HepG2 (cell line): ENCODE results near the gene MASP1. TPM values are rescaled to one million over a fixed set of nuclear protein-coding genes. Genes with fewer than 3 reads are reported as not detected.

Source experiments
- ARID2 ChIP-seq: sonication (generic); formaldehyde crosslinking; IDR thresholded peaks from 2 replicates; pipeline ENCODE4 v1.8.1; 2022; ENCODE audit warnings: mild to moderate bottlenecking, missing genetic modification reagents, borderline replicate concordance
- CHD4 ChIP-seq: fragments of 200-600 bp; sonication (generic); IDR thresholded peaks from 2 replicates; pipeline ENCODE4 v1.7.0; 2017; ENCODE audit warnings: mild to moderate bottlenecking, low read length, borderline replicate concordance
- FUBP1 ChIP-seq: sonication (generic); formaldehyde crosslinking; IDR thresholded peaks from 2 replicates; pipeline ENCODE4 v1.5.1; 2020; ENCODE audit warnings: missing genetic modification reagents, mild to moderate bottlenecking, borderline replicate concordance
- GLI4 ChIP-seq: sonication (generic); formaldehyde crosslinking; IDR thresholded peaks from 2 replicates; pipeline ENCODE4 v1.5.1; 2020; ENCODE audit warnings: missing genetic modification reagents, mild to moderate bottlenecking, moderate library complexity, borderline replicate concordance
- NFKB2 ChIP-seq: sonication (generic); formaldehyde crosslinking; IDR thresholded peaks from 2 replicates; pipeline ENCODE4 v1.4.0; 2020; ENCODE audit warnings: missing genetic modification reagents, borderline replicate concordance
- NFKBIZ ChIP-seq: IDR thresholded peaks from 2 replicates; pipeline ENCODE4 v1.6.1; 2018; ENCODE audit warnings: missing genetic modification reagents, missing compliant biosample characterization
- NFRKB ChIP-seq: fragments of 450-650 bp; IDR thresholded peaks from 2 replicates; pipeline ENCODE4 v1.6.1; 2017
- NFYB ChIP-seq: sonication (generic); formaldehyde crosslinking; IDR thresholded peaks from 2 replicates; pipeline ENCODE4 v1.4.0; 2020; ENCODE audit warnings: missing genetic modification reagents
- PCBP1 ChIP-seq: fragments of 200-400 bp; formaldehyde crosslinking; IDR thresholded peaks from 2 replicates; pipeline ENCODE4 v1.6.1; 2017; ENCODE audit warnings: mild to moderate bottlenecking, low read depth, low read length, borderline replicate concordance
- POLR2AphosphoS2 ChIP-seq: IDR thresholded peaks from 2 replicates; pipeline ENCODE4 v1.6.1; 2011; ENCODE audit warnings: low read depth, low read length, improper control_type of control experiment
- RAD21 ChIP-seq: fragments of 450-650 bp; formaldehyde crosslinking; IDR thresholded peaks from 2 replicates; pipeline ENCODE4 v1.5.0; 2020; ENCODE audit warnings: mild to moderate bottlenecking
- ZNF318 ChIP-seq: sonication (generic); formaldehyde crosslinking; IDR thresholded peaks from 2 replicates; pipeline ENCODE4 v1.4.0; 2020; ENCODE audit warnings: mild to moderate bottlenecking, missing genetic modification reagents
- ZNF670 ChIP-seq: sonication (generic); formaldehyde crosslinking; IDR thresholded peaks from 2 replicates; pipeline ENCODE4 v1.8.0; 2022; ENCODE audit warnings: mild to moderate bottlenecking, missing genetic modification reagents, borderline replicate concordance
- polyA plus RNA-seq, 8 experiments: library from polyadenylated mRNA; depleted of rRNA in 3 of 8; stranded (reverse) in 7 of 8; unstranded in 1 of 8; fragments of >200 nt; fragmentation: Illumina TruSeq in 4 of 8; extraction: Trizol in 4 of 8; gene quantifications; 2 replicates each; pipeline versions ENCODE4 v1.2.1 to v1.2.3, GENCODE V29; 2011 to 2016; ENCODE audit warnings: low read depth in 4 of 8, missing spikeins in 1 of 8, mixed read lengths in 1 of 8; ENCODE audit not compliant: insufficient read depth in 1 of 8
- total RNA-seq, 5 experiments: library from RNA; depleted of rRNA; stranded (reverse); fragments of >200 nt; fragmentation: Illumina TruSeq; extraction: Trizol; gene quantifications; 2 replicates each; pipeline ENCODE4 v1.2.3, GENCODE V29; 2016; ENCODE audit warnings: low read depth in 1 of 5

The MASP1 gene
- total and polyA plus RNA-seq, 2 of the 13 experiments (the other 11 are each of a cell fraction or from before 2014, with no cell fraction given), result 10.8 to 56.0 TPM

GRCh38 chr3:187286467-187287059, 5.0 kb downstream of the MASP1 start (continued):
- TF ChIP-seq ZNF318 (CRISPR knock-in tag), result no peak
- no peak for TF ChIP-seq ZNF670 (CRISPR knock-in tag)
- no peak for TF ChIP-seq RAD21 (CRISPR knock-in tag)
- TF ChIP-seq POLR2AphosphoS2, result no peak
- no peak for TF ChIP-seq ARID2 (CRISPR knock-in tag)
- 0 out of 2 replicates have a peak, but pooled peaks have one; percentile 46 for TF ChIP-seq NFKBIZ (CRISPR knock-in tag)
- no peak for TF ChIP-seq NFKB2 (CRISPR knock-in tag)
- TF ChIP-seq NFYB (CRISPR knock-in tag), result no peak
- TF ChIP-seq PCBP1, result no peak
- no peak for TF ChIP-seq CHD4
- TF ChIP-seq FUBP1 (CRISPR knock-in tag), result no peak
- TF ChIP-seq NFRKB, result no peak
- no peak for TF ChIP-seq GLI4 (CRISPR knock-in tag)
